ENCODE data around the gene TMSB4X.

GRCh38 chrX:12954376-12954775 lies 20.5 kb upstream of the TMSB4X start:
- TF ChIP-seq CTCF (IDR thresholded peaks at IDR 0.05; ENCODE audit: insufficient read depth, low read depth, low read length) (no peak), EZH2 (IDR thresholded peaks at IDR 0.05; ENCODE audit: insufficient read depth, low read length) (no peak)

Measured in astrocyte (in vitro differentiated cells and primary cell).